Astrocyte of the cerebellum (primary cell): ENCODE measurements around the gene RNF151.
"Not testable (repeated sequence)": the region's sequence is repeated elsewhere in the genome, so short reads cannot be mapped to it uniquely, and the experiment has no call there.

ENCODE experiments used
- DNase-seq: peaks from one replicate; pipeline ENCODE4 v3.0.0-alpha.2; 2011; ENCODE audit warnings: low read depth
- H3K4me3 ChIP-seq: 2 replicates; pipeline ENCODE4 v1.5.1; 2011; ENCODE audit warnings: mild to moderate bottlenecking, low read depth, low read length, moderate library complexity
- in situ Hi-C: cut with HindIII; loops from 2 replicates; pipeline ENCODE4 v1.10.0; 2017; ENCODE audit warnings: low sequenced_read_pairs
- TF ChIP-seq, protein P1 (sequence below): IDR thresholded peaks from 2 replicates; pipeline ENCODE4 v1.5.1; 2012; ENCODE audit warnings: low read length, low read depth, moderate library complexity, mild to moderate bottlenecking; ENCODE audit errors: missing control alignments

The RNF151 gene

DNA sequence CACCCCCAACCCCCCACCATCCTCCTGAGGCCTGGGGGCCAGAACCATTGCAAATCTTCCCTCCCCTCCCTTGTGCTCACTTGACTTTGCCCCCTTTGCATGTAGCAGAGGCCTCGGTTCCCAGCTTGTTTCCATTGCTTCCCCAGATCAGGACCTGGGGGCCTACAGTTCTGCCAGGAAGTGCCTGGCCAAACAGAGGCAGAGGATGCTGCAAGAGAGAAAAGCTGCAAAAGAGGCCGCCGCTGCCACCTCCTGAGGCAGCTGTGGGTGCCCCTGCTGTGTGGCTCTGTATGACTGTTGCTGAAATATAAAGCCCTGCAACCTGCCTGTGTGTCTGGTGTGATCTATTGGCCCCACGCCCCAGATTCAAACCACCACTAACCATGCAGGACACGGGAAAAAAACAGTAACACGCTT is 5.0 kb upstream of the RNF151 start:
- H3K4me3 ChIP-seq, result no peak overlapping the region
- TF ChIP-seq, protein P1, sequence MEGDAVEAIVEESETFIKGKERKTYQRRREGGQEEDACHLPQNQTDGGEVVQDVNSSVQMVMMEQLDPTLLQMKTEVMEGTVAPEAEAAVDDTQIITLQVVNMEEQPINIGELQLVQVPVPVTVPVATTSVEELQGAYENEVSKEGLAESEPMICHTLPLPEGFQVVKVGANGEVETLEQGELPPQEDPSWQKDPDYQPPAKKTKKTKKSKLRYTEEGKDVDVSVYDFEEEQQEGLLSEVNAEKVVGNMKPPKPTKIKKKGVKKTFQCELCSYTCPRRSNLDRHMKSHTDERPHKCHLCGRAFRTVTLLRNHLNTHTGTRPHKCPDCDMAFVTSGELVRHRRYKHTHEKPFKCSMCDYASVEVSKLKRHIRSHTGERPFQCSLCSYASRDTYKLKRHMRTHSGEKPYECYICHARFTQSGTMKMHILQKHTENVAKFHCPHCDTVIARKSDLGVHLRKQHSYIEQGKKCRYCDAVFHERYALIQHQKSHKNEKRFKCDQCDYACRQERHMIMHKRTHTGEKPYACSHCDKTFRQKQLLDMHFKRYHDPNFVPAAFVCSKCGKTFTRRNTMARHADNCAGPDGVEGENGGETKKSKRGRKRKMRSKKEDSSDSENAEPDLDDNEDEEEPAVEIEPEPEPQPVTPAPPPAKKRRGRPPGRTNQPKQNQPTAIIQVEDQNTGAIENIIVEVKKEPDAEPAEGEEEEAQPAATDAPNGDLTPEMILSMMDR, result no peak
- DNase-seq, result no peak
- in situ Hi-C loops, result no loop called here

DNA sequence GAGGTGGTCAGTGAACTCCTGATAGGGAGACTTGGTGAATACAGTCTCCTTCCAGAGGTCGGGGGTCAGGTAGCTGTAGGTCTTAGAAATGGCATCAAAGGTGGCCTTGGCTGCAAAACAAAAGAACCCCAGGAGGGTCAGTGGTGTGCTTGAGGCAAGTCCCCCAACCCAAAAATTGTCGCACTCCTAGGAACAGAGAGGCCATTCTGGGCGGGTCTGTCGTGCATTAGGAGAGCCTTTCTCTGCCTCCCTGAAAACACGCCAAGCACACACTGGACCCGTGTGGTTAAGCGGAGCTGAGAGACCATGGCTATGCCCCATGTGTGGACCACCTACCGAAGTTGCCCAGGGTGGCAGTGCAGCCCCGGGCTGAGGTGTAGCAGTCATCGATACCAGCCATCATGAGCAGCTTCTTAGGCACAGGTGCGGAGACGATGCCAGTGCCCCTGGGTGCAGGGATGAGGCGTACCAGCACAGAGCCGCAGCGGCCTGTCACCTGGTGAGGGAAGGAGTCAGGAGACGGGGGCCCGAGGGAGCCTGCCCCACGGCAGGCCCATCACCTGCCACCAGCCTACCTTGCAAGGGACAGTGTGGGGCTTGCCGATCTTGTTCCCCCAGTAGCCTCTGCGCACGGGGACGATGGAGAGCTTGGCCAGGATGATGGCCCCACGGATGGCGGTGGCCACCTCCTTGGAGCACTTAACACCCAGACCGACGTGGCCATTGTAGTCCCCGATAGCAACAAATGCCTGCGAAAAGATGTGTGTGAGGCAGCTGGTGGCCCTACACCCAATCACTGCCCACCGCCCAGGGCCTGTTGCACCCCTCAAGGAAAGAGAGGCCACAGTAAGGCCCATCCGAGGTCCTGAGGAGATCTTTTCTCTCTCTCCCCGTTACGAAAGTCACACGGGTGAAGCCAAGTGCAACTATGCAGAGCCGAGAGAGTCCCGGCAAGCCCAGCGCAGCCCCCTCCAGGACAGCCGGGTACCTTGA is 4.2 kb upstream of the RNF151 start:
- peak overlapping the region; percentile 98 for H3K4me3 ChIP-seq
- DNase-seq, in situ Hi-C loops: not testable (repeated sequence)

DNA sequence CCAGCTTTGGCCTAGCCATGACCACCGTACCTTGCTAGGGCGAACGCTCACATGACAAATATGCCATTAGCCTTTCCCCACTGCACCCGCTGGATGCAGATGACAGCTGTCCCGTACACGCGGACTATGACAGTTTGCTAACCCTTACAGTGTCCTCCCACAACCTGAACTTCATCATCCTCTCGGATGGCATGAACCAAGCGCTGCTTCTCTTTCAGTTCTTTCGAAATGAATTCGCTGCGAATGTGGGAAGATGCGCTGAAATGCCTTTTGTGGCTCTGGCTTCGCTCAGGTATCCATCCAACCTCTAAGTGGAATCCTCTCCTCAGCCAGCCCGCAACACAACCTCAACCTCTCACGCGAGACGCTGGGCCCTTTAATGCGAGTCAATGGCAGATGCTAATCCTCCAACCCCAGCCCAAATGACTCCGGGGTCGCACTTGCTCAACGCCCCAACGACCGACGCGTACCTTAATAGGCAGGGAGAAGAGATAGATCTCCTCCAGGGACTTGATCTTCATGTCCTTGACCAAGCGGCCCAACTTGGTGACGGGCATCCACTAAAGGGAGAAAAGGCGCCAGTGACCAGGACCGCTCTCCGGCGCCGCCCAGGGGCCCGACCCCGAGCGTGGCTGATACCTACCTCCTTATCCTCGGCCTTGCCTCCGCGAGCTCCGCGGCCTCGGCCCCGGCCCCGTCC is 2.7 kb upstream of the RNF151 start:
- no peak for DNase-seq
- H3K4me3 ChIP-seq, result peak overlapping the region; percentile 98
- TF ChIP-seq, protein P1, result no peak
- in situ Hi-C loops, result no loop called here

DNA sequence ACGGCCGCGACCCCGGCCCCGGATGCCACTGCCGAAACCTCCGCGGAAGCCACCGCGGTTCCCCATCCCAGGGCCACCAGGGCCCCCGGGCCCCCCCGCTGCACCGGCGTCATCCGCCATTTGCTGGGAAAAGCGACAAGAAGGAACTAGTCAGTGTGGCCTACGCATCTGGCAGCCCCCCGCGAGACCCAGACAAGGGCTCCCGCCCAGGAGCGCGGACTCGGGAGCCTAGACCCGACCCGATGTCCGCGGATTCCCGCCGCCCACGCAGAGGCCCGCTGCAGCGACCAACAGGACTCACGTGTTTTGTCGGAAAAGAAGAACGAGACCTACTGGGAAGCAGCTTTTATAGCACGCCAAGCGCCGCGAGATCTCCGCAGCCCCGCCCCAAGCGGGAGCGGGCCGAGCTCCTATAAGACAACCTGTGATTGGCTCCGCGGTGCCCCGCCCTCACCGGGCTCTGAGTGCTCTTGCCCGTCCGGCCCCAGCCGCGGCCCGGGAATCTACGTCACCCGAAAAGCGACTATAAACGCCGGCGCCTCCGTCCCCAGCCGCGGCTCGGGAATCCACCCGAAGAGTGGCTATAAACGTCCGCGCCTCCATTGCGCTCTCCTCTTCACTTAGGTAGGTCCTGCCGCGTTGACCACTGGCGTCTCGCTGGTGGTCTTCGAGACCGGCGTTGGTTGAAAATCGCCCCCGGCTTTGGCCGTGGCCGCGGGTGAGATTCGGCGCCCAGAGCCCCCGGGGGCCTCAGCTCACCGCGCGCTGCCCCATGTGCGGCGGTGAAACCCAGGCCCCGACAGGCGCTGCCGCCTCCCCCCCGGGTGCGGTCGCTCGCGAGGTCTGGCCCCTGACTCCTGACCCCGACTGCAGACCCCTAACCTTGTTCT is 1.9 kb upstream of the RNF151 start, which contains the start of gene RPS2:
Gene RPS2, minus strand, starts transcription at position 321 of the 890 bp plus-strand sequence. Its CDS starts 201 bp downstream, at position 120.
- in situ Hi-C loops, result no loop called here
- peak; percentile 97 for DNase-seq
- peak within 1 kb of the TSS; percentile 98 for H3K4me3 ChIP-seq
- TF ChIP-seq, protein P1, result no peak

DNA sequence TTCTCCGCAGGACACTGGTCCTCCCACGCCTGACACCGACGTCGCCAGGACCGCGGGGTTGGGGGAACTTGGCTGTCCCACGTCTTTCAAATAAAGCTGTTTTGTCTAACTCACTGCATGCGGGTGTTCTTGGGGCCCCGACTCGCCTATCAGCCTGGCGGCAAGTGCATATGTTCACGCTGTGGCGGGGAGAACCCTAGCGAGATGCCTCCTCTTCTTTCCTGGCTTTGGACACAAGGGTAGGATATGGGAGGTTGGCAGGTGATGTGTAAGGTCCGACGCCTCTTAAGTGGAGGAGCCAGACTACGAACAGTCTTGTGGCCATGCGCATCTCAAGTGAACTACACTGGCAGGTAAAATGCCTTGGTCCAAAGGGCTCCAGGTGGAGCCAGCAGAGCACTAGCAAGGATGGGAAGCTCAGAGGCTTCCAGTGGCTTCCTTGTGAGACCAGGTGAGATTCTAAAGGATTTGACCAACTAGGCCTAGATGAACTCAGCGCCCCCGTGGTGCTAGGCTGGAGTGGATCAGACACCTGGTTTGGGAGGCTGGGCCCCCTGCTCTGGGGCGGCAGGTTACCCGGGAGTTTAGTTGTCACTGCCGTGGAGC is 1.2 kb upstream of the RNF151 start:
- DNase-seq, result no peak
- H3K4me3 ChIP-seq, result peak overlapping the region; percentile 98
- in situ Hi-C loops, result no loop called here
- TF ChIP-seq, protein P1, result no peak

DNA sequence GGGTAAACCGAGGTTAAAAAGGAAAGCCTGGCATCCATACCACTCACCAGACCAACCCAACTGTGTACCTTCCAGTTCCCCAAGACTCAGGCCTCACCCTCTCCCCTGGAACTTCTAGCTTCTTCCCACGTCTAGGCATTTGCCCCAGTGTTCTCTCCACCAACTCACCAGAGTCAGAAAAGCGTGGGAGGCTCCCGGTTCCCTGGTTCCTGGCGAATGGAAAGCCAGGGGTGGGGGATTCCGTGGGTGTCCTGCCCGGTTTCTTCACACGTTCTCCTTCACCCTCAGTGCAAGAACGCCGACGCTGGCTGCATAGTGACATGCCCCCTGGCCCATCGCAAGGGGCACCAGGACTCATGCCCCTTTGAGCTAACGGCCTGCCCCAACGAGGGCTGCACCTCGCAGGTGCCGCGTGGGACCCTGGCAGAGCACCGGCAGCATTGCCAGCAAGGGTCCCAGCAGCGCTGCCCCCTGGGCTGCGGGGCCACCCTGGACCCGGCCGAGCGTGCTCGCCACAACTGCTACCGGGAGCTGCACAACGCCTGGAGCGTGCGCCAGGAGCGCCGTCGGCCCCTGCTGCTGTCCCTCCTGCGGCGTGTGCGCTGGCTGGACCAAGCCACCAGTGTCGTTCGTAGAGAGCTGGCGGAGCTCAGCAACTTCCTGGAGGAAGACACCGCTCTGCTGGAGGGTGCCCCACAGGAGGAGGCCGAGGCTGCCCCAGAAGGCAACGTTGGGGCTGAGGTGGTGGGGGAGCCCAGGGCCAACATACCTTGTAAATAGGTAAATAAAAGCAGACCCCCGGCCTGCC is 1.7 kb downstream of the RNF151 start:
- TF ChIP-seq, protein P1, result no peak
- in situ Hi-C loops, result no loop called here
- DNase-seq, result no peak
- H3K4me3 ChIP-seq, result no peak overlapping the region
